Measurements from ENCODE around the gene ITGA11.

ITGA11 gene

DNA sequence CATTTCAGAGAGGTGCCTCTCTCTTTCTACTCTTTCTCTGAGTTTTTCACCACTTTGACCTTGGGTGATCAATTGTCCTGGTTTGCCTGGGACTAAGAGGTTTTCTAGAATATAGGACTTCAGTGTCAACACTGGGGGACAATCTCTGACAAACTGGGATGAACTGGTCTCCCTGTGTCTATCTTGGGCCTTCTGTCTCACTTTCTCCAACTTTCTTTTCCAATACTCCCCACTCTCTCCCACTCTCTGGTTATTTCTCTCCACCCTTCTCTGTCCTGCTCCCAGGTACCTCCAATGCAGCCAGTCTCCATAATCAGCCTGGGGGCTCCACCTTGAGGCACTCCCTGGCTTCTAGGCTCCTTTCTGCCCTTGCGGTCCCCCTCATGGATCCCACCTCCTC, 4.7 kb upstream of the ITGA11 start:
- no peak overlapping the region for H3K27ac ChIP-seq (replicated peaks)
- H3K27me3 ChIP-seq (ENCODE audit: insufficient read depth, poor library complexity, severe bottlenecking): peaks cover 15% of the 10 kb centered on the region
- no peak for TF ChIP-seq SPI1 (IDR thresholded peaks at IDR 0.05; ENCODE audit: borderline replicate concordance, low read depth)
- TF ChIP-seq, protein P1, sequence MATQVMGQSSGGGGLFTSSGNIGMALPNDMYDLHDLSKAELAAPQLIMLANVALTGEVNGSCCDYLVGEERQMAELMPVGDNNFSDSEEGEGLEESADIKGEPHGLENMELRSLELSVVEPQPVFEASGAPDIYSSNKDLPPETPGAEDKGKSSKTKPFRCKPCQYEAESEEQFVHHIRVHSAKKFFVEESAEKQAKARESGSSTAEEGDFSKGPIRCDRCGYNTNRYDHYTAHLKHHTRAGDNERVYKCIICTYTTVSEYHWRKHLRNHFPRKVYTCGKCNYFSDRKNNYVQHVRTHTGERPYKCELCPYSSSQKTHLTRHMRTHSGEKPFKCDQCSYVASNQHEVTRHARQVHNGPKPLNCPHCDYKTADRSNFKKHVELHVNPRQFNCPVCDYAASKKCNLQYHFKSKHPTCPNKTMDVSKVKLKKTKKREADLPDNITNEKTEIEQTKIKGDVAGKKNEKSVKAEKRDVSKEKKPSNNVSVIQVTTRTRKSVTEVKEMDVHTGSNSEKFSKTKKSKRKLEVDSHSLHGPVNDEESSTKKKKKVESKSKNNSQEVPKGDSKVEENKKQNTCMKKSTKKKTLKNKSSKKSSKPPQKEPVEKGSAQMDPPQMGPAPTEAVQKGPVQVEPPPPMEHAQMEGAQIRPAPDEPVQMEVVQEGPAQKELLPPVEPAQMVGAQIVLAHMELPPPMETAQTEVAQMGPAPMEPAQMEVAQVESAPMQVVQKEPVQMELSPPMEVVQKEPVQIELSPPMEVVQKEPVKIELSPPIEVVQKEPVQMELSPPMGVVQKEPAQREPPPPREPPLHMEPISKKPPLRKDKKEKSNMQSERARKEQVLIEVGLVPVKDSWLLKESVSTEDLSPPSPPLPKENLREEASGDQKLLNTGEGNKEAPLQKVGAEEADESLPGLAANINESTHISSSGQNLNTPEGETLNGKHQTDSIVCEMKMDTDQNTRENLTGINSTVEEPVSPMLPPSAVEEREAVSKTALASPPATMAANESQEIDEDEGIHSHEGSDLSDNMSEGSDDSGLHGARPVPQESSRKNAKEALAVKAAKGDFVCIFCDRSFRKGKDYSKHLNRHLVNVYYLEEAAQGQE (IDR thresholded peaks at IDR 0.05; ENCODE audit: insufficient replicate concordance, low read depth): no peak
- TF ChIP-seq, protein P2, sequence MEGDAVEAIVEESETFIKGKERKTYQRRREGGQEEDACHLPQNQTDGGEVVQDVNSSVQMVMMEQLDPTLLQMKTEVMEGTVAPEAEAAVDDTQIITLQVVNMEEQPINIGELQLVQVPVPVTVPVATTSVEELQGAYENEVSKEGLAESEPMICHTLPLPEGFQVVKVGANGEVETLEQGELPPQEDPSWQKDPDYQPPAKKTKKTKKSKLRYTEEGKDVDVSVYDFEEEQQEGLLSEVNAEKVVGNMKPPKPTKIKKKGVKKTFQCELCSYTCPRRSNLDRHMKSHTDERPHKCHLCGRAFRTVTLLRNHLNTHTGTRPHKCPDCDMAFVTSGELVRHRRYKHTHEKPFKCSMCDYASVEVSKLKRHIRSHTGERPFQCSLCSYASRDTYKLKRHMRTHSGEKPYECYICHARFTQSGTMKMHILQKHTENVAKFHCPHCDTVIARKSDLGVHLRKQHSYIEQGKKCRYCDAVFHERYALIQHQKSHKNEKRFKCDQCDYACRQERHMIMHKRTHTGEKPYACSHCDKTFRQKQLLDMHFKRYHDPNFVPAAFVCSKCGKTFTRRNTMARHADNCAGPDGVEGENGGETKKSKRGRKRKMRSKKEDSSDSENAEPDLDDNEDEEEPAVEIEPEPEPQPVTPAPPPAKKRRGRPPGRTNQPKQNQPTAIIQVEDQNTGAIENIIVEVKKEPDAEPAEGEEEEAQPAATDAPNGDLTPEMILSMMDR (IDR thresholded peaks at IDR 0.05; ENCODE audit: insufficient read depth, low read length): no peak
- TF ChIP-seq GABPA (IDR thresholded peaks at IDR 0.05; ENCODE audit: low read depth): no peak
- TF ChIP-seq POLR2AphosphoS5 (IDR thresholded peaks at IDR 0.05; ENCODE audit: low read depth): no peak
- DNase-seq (ENCODE audit: low read depth in 1 of 2, low spot score in 1 of 2): no peak
- no peak overlapping the region for H3K4me3 ChIP-seq (replicated peaks; ENCODE audit: insufficient read depth, low read length)

DNA sequence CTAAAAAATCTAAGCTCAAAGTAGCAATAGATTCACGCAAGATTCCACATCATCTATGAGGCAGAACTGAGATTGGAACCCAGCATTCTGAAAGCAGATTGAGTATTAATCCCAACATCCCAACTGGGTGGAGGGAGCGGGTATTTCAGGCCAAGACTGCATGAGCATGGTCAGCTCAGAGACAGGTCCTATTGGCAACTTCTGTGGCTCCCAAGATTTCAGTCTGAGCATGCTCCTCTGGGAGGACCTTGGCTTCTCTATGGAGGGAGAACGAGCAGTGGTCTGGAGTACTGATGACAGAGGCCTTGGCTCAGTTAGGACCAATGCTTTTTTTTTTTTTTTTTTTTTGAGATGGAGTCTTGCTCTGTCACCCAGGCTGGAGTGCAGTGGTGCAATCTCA, 4.0 kb upstream of the ITGA11 start:
- TF ChIP-seq SPI1 (IDR thresholded peaks at IDR 0.05; ENCODE audit: borderline replicate concordance, low read depth): no peak
- TF ChIP-seq, protein P2 (IDR thresholded peaks at IDR 0.05; ENCODE audit: insufficient read depth, low read length): no peak
- no peak overlapping the region for H3K27ac ChIP-seq (replicated peaks)
- H3K27me3 ChIP-seq (ENCODE audit: insufficient read depth, poor library complexity, severe bottlenecking): peaks cover 22% of the 10 kb centered on the region
- no peak for DNase-seq (ENCODE audit: low read depth in 1 of 2, low spot score in 1 of 2)
- H3K4me3 ChIP-seq (replicated peaks; ENCODE audit: insufficient read depth, low read length): no peak overlapping the region

DNA sequence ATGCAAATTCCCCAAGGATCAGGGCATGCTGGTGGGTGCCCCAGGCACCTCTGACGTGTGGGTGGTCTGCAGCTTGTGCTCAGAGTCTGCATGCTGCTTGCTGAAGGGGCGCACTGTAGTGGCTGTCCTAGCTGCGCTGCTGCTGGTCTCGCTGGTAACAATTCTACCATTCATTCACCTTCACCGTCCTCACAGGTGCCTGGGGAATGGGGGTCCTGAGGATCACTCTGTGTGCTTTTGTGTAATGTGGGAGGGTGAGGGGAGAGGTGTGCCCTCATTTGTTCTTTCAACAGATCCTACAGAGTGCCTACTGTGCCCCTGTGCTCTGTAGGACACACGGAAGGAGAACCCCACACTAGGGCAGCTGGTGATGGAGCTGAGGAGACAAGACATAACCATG, 2.1 kb upstream of the ITGA11 start:
- no peak overlapping the region for H3K27ac ChIP-seq (replicated peaks)
- TF ChIP-seq, protein P2 (IDR thresholded peaks at IDR 0.05; ENCODE audit: insufficient read depth, low read length): no peak
- TF ChIP-seq POLR2AphosphoS5 (IDR thresholded peaks at IDR 0.05; ENCODE audit: low read depth): no peak
- TF ChIP-seq, protein P1 (IDR thresholded peaks at IDR 0.05; ENCODE audit: insufficient replicate concordance, low read depth): no peak
- no peak for TF ChIP-seq SPI1 (IDR thresholded peaks at IDR 0.05; ENCODE audit: borderline replicate concordance, low read depth)
- TF ChIP-seq GABPA (IDR thresholded peaks at IDR 0.05; ENCODE audit: low read depth): no peak
- peaks cover 41% of the 10 kb centered on the region for H3K27me3 ChIP-seq (ENCODE audit: insufficient read depth, poor library complexity, severe bottlenecking)
- DNase-seq (ENCODE audit: low read depth in 1 of 2, low spot score in 1 of 2): no peak
- H3K4me3 ChIP-seq (replicated peaks; ENCODE audit: insufficient read depth, low read length): no peak overlapping the region

DNA sequence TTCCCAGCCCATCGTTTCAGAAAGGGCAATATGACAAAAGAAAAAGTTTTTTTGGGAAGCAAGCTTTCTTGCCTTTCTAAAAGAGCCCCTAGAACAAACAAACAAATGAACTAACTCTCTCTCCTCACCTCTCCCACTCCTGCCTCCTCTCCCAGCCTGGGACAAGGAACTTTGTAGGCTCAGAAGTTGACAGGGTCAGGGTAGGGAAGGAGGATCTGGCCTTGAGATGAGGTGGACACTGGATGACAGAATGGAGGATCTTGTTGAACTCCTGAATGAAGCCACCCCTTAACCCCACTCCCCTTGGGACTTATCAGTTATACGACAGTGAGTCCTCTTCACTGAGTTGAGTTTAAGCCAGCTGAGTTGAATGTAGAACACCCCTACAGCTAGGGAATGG, 1.6 kb upstream of the ITGA11 start:
- Histone ChIP-seq H3K27me3 (ENCODE audit: insufficient read depth, poor library complexity, severe bottlenecking) (peaks cover 46% of the 10 kb centered on the region), H3K27ac (replicated peaks) (no peak overlapping the region), H3K4me3 (replicated peaks; ENCODE audit: insufficient read depth, low read length) (no peak overlapping the region)
- TF ChIP-seq, protein P1 (IDR thresholded peaks at IDR 0.05; ENCODE audit: insufficient replicate concordance, low read depth): no peak
- TF ChIP-seq SPI1 (IDR thresholded peaks at IDR 0.05; ENCODE audit: borderline replicate concordance, low read depth) (no peak), POLR2AphosphoS5 (IDR thresholded peaks at IDR 0.05; ENCODE audit: low read depth) (no peak), GABPA (IDR thresholded peaks at IDR 0.05; ENCODE audit: low read depth) (no peak)
- TF ChIP-seq, protein P2 (IDR thresholded peaks at IDR 0.05; ENCODE audit: insufficient read depth, low read length): no peak
- no peak for DNase-seq (ENCODE audit: low read depth in 1 of 2, low spot score in 1 of 2)

All from HL-60 (cell line).